8988T (cell line): ENCODE results near the gene GUCA1A.
"Not testable (repeated sequence)": the region's sequence is repeated elsewhere in the genome, so short reads cannot be mapped to it uniquely, and the experiment has no call there.

Source experiments
- DNase-seq: peaks from one replicate; pipeline ENCODE4 v3.0.0; 2011

GUCA1A gene

GRCh38 chr6:42147138-42147562, 26.0 kb upstream of the GUCA1A start:
- DNase-seq, result no peak

- DNase-seq, result no peak
Observed at GRCh38 chr6:42148058-42148457, 25.1 kb upstream of the GUCA1A start.

GRCh38 chr6:42150254-42150653, 22.9 kb upstream of the GUCA1A start:
- DNase-seq, result no peak

GRCh38 chr6:42152024-42152423, 21.1 kb upstream of the GUCA1A start:
- DNase-seq, result no peak

- not testable (repeated sequence) for DNase-seq
Observed at GRCh38 chr6:42152528-42153213, 20.5 kb upstream of the GUCA1A start.

GRCh38 chr6:42153921-42154320, 19.2 kb upstream of the GUCA1A start:
- no peak for DNase-seq

- DNase-seq, result no peak
Observed at GRCh38 chr6:42154461-42155209, 18.5 kb upstream of the GUCA1A start.

- no peak for DNase-seq
Observed at GRCh38 chr6:42155293-42155692, 17.9 kb upstream of the GUCA1A start.

- DNase-seq, result no peak
Observed at GRCh38 chr6:42156638-42157037, 16.5 kb upstream of the GUCA1A start.

GRCh38 chr6:42158011-42158410, 15.2 kb upstream of the GUCA1A start:
- DNase-seq, result no peak

GRCh38 chr6:42158631-42159030, 14.5 kb upstream of the GUCA1A start:
- DNase-seq, result no peak

GRCh38 chr6:42159431-42160024, 13.6 kb upstream of the GUCA1A start:
- no peak for DNase-seq

- DNase-seq, result no peak
Observed at GRCh38 chr6:42162384-42162783, 10.8 kb upstream of the GUCA1A start.

- DNase-seq, result no peak
Observed at GRCh38 chr6:42162812-42163211, 10.4 kb upstream of the GUCA1A start.

- no peak for DNase-seq
Observed at GRCh38 chr6:42163981-42164380, 9.2 kb upstream of the GUCA1A start.

- DNase-seq, result no peak
Observed at GRCh38 chr6:42165016-42165415, 8.1 kb upstream of the GUCA1A start.

- peak; percentile 79 for DNase-seq
Observed at GRCh38 chr6:42166444-42167141, 6.6 kb upstream of the GUCA1A start.

GRCh38 chr6:42168650-42169049, 4.5 kb upstream of the GUCA1A start:
- DNase-seq, result no peak

GRCh38 chr6:42169780-42170179, 3.4 kb upstream of the GUCA1A start:
- DNase-seq, result not testable (repeated sequence)

GRCh38 chr6:42171813-42172581, 1.2 kb upstream of the GUCA1A start:
- no peak for DNase-seq

GRCh38 chr6:42175860-42176259, 2.7 kb downstream of the GUCA1A start:
- no peak for DNase-seq

- DNase-seq, result no peak
Observed at GRCh38 chr6:42176981-42177380, 3.8 kb downstream of the GUCA1A start.
